ENCODE measurements around the gene ATP10A. TPM values are rescaled to one million over a fixed set of nuclear protein-coding genes. Genes with fewer than 3 reads are reported as not detected.

The ATP10A gene
- total and polyA plus RNA-seq, 2 of the 8 experiments (the other 6 are each of a cell fraction or from before 2014, with no cell fraction given) = 2.0 to 2.8 TPM

DNA sequence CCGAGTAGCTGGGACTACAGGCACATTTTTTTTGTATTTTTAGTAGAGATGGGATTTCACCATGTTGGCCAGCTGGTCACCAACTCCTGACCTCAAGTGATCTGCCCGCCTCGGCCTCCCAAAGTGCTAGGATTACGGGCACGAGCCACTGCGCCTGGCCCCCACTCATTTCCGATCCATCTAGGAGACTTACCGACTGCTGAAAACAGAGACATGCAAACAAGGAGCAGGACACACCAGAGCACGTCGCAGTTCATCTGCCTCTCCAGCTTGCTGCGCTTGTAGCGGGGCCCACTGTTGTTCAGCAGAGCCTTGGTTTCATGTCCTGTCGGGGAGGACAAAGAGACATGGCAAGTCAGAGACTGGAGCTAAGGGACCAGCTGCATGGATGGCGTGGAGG is 137.4 kb downstream of the ATP10A start (continued):
- TF ChIP-seq, protein P1, sequence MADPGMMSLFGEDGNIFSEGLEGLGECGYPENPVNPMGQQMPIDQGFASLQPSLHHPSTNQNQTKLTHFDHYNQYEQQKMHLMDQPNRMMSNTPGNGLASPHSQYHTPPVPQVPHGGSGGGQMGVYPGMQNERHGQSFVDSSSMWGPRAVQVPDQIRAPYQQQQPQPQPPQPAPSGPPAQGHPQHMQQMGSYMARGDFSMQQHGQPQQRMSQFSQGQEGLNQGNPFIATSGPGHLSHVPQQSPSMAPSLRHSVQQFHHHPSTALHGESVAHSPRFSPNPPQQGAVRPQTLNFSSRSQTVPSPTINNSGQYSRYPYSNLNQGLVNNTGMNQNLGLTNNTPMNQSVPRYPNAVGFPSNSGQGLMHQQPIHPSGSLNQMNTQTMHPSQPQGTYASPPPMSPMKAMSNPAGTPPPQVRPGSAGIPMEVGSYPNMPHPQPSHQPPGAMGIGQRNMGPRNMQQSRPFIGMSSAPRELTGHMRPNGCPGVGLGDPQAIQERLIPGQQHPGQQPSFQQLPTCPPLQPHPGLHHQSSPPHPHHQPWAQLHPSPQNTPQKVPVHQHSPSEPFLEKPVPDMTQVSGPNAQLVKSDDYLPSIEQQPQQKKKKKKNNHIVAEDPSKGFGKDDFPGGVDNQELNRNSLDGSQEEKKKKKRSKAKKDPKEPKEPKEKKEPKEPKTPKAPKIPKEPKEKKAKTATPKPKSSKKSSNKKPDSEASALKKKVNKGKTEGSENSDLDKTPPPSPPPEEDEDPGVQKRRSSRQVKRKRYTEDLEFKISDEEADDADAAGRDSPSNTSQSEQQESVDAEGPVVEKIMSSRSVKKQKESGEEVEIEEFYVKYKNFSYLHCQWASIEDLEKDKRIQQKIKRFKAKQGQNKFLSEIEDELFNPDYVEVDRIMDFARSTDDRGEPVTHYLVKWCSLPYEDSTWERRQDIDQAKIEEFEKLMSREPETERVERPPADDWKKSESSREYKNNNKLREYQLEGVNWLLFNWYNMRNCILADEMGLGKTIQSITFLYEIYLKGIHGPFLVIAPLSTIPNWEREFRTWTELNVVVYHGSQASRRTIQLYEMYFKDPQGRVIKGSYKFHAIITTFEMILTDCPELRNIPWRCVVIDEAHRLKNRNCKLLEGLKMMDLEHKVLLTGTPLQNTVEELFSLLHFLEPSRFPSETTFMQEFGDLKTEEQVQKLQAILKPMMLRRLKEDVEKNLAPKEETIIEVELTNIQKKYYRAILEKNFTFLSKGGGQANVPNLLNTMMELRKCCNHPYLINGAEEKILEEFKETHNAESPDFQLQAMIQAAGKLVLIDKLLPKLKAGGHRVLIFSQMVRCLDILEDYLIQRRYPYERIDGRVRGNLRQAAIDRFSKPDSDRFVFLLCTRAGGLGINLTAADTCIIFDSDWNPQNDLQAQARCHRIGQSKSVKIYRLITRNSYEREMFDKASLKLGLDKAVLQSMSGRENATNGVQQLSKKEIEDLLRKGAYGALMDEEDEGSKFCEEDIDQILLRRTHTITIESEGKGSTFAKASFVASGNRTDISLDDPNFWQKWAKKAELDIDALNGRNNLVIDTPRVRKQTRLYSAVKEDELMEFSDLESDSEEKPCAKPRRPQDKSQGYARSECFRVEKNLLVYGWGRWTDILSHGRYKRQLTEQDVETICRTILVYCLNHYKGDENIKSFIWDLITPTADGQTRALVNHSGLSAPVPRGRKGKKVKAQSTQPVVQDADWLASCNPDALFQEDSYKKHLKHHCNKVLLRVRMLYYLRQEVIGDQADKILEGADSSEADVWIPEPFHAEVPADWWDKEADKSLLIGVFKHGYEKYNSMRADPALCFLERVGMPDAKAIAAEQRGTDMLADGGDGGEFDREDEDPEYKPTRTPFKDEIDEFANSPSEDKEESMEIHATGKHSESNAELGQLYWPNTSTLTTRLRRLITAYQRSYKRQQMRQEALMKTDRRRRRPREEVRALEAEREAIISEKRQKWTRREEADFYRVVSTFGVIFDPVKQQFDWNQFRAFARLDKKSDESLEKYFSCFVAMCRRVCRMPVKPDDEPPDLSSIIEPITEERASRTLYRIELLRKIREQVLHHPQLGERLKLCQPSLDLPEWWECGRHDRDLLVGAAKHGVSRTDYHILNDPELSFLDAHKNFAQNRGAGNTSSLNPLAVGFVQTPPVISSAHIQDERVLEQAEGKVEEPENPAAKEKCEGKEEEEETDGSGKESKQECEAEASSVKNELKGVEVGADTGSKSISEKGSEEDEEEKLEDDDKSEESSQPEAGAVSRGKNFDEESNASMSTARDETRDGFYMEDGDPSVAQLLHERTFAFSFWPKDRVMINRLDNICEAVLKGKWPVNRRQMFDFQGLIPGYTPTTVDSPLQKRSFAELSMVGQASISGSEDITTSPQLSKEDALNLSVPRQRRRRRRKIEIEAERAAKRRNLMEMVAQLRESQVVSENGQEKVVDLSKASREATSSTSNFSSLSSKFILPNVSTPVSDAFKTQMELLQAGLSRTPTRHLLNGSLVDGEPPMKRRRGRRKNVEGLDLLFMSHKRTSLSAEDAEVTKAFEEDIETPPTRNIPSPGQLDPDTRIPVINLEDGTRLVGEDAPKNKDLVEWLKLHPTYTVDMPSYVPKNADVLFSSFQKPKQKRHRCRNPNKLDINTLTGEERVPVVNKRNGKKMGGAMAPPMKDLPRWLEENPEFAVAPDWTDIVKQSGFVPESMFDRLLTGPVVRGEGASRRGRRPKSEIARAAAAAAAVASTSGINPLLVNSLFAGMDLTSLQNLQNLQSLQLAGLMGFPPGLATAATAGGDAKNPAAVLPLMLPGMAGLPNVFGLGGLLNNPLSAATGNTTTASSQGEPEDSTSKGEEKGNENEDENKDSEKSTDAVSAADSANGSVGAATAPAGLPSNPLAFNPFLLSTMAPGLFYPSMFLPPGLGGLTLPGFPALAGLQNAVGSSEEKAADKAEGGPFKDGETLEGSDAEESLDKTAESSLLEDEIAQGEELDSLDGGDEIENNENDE (IDR thresholded peaks at IDR 0.05; ENCODE audit: insufficient replicate concordance, low read length) = no peak
- TF ChIP-seq NRF1 (IDR thresholded peaks at IDR 0.05; ENCODE audit: low read depth, low read length) = no peak
- TF ChIP-seq CEBPB (IDR thresholded peaks at IDR 0.05; ENCODE audit: low read depth, low read length) = no peak
- no peak for TF ChIP-seq CTBP2 (IDR thresholded peaks at IDR 0.05; ENCODE audit: borderline replicate concordance, insufficient read depth, insufficient read length, low read length)

Data from H1 (cell line).